ENCODE results near the gene B3GAT3. TPM values are rescaled to one million over a fixed set of nuclear protein-coding genes. Genes with fewer than 3 reads are reported as not detected.

The B3GAT3 gene
- total and polyA plus RNA-seq, 10 of the 15 experiments (the other 5 are each of a cell fraction or from before 2014, with no cell fraction given) = 0.31 to 52.7 (median 29.8) TPM

DNA sequence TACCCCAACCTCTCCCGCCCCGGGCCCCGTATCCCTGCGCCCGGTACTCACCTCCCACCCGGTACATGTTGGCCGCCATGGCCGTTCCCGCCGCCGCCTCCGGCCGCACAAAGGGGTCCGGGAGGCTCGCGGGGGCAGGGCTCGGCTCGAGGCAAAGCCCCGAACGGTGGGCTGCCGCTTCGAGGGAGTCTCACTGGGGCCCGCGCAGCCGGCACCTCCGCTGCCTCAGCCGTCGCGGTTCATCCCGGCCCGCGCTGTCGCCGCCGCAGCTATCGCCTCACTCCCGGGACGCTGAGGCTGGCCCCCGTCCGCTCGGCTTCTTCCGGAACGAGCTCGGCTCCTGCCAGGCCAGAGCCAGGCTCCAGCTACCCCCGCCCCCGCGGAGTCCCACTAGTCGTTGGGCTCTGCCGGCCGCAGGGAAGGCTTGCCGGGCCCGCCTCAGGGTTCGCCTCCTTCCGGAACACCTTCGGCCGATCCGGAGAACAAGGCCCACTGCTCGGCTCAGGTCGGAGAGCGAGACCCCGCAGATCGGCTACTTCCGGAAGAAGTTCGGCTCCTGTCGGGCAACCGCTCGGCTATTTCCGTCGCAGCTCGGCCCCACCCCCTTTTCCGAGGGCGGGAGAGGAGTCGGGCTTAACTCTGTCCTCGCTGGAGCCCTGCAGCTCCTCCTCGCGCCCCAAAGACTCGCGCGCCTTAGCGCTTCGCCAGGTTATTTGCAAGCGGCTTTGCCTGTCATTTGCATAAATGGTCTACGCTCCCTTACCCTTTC, 20.2 kb downstream of the B3GAT3 start, which contains the start of gene MTA2 (continued):
- TF ChIP-seq SUZ12 (IDR thresholded peaks at IDR 0.05; ENCODE audit: unreplicated experiment) (no peak), TCF3 (IDR thresholded peaks at IDR 0.05; ENCODE audit: borderline replicate concordance, insufficient read depth, low read depth, low read length) (no peak), EZH2 (IDR thresholded peaks at IDR 0.05; ENCODE audit: borderline replicate concordance, control insufficient read depth, low read depth, low read length) (no peak), NFXL1 (IDR thresholded peaks at IDR 0.05; ENCODE audit: borderline replicate concordance) (no peak), TARDBP (IDR thresholded peaks at IDR 0.05; ENCODE audit: borderline replicate concordance) (no peak), BCL11A (IDR thresholded peaks at IDR 0.05; ENCODE audit: low read depth, low read length) (no peak), NFYB (IDR thresholded peaks at IDR 0.05; ENCODE audit: insufficient read depth, low read depth, low read length) (no peak), CHD1 (IDR thresholded peaks at IDR 0.05; ENCODE audit: low read depth, low read length) (no peak), LARP7 (IDR thresholded peaks at IDR 0.05) (peak; percentile 94), CBX5 (IDR thresholded peaks at IDR 0.05; ENCODE audit: low read depth) (0 out of 2 replicates have a peak, but pooled peaks have one; percentile 24), KLF5 (IDR thresholded peaks at IDR 0.05; ENCODE audit: partially characterized antibody) (no peak), IRF3 (IDR thresholded peaks at IDR 0.05) (no peak), ZNF274 (IDR thresholded peaks at IDR 0.05; ENCODE audit: insufficient read depth, insufficient read length) (no peak), PBX3 (IDR thresholded peaks at IDR 0.05; ENCODE audit: insufficient replicate concordance, low read depth, low read length) (no peak), MEF2A (IDR thresholded peaks at IDR 0.05; ENCODE audit: insufficient read depth, low read depth, low read length) (0 out of 2 replicates have a peak, but pooled peaks have one; percentile 25), HDGF (IDR thresholded peaks at IDR 0.05) (peak; percentile 89)
- TF ChIP-seq, protein P1, sequence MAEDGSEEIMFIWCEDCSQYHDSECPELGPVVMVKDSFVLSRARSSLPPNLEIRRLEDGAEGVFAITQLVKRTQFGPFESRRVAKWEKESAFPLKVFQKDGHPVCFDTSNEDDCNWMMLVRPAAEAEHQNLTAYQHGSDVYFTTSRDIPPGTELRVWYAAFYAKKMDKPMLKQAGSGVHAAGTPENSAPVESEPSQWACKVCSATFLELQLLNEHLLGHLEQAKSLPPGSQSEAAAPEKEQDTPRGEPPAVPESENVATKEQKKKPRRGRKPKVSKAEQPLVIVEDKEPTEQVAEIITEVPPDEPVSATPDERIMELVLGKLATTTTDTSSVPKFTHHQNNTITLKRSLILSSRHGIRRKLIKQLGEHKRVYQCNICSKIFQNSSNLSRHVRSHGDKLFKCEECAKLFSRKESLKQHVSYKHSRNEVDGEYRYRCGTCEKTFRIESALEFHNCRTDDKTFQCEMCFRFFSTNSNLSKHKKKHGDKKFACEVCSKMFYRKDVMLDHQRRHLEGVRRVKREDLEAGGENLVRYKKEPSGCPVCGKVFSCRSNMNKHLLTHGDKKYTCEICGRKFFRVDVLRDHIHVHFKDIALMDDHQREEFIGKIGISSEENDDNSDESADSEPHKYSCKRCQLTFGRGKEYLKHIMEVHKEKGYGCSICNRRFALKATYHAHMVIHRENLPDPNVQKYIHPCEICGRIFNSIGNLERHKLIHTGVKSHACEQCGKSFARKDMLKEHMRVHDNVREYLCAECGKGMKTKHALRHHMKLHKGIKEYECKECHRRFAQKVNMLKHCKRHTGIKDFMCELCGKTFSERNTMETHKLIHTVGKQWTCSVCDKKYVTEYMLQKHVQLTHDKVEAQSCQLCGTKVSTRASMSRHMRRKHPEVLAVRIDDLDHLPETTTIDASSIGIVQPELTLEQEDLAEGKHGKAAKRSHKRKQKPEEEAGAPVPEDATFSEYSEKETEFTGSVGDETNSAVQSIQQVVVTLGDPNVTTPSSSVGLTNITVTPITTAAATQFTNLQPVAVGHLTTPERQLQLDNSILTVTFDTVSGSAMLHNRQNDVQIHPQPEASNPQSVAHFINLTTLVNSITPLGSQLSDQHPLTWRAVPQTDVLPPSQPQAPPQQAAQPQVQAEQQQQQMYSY (CRISPR knock-in tag; IDR thresholded peaks at IDR 0.05) = no peak
- TF ChIP-seq, protein P2, sequence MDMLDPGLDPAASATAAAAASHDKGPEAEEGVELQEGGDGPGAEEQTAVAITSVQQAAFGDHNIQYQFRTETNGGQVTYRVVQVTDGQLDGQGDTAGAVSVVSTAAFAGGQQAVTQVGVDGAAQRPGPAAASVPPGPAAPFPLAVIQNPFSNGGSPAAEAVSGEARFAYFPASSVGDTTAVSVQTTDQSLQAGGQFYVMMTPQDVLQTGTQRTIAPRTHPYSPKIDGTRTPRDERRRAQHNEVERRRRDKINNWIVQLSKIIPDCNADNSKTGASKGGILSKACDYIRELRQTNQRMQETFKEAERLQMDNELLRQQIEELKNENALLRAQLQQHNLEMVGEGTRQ (IDR thresholded peaks at IDR 0.05; ENCODE audit: borderline replicate concordance, low read depth, low read length) = no peak
- TF ChIP-seq, protein P3, sequence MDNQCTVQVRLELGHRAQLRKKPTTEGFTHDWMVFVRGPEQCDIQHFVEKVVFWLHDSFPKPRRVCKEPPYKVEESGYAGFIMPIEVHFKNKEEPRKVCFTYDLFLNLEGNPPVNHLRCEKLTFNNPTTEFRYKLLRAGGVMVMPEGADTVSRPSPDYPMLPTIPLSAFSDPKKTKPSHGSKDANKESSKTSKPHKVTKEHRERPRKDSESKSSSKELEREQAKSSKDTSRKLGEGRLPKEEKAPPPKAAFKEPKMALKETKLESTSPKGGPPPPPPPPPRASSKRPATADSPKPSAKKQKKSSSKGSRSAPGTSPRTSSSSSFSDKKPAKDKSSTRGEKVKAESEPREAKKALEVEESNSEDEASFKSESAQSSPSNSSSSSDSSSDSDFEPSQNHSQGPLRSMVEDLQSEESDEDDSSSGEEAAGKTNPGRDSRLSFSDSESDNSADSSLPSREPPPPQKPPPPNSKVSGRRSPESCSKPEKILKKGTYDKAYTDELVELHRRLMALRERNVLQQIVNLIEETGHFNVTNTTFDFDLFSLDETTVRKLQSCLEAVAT (IDR thresholded peaks at IDR 0.05) = no peak
